Sciatic nerve (tissue), 2 donors: ENCODE measurements around the gene PARP16. TPM values are rescaled to one million over a fixed set of nuclear protein-coding genes. Genes with fewer than 3 reads are reported as not detected.

Source experiments
- ATAC-seq: fragments of 200-7000 bp; cut with Tn5 transposase; one replicate; pipeline ENCODE4 v1.9.1; 2020; ENCODE audit warnings: mild to moderate bottlenecking, moderate library complexity
- DNase-seq: peaks from one replicate; pipeline ENCODE4 v3.0.0-alpha.2; 2020; ENCODE audit warnings: low spot score
- intact Hi-C: fragments of 100-400 bp; cut with DNase I; formaldehyde crosslinking; loops from one replicate; pipeline ENCODE4 v1.14.2; 2022
- total RNA-seq: library from RNA; stranded (reverse); fragmentation: NEBNext Ultra II Directional; extraction: Animal tissue kit (Norgen Biotek cat#: 25700); gene quantifications from one replicate; pipeline ENCODE4 v1.2.1, GENCODE V29; 2021
- donor health status: DM: no; HTN: no; CAD: no.
- donor health status: DM: no; HTN: no; CAD: no.

Gene PARP16
- total RNA-seq, 1 donor from 2014 or later: 13.6 TPM

DNA sequence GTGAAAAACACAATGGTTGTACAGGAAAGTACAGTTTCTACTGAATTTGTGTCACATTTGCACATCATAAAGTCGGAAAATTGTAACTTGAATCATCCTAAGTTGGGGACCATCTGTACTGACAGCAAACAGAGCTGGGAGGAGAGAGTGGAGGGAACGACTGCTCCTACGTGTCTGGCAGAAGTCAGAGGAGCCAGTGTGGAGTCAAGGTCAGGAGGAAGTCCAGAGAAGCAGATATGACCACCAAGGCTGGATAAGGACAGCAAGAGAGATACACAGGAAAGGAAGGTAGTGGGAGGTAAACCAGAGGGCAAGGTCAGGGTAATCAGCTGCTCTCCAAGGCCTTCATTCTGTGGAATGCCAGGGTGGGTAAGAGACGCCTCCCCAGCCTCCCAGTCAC lies 72.7 kb downstream of the PARP16 start:
- DNase-seq (no peak), ATAC-seq (no peak)
- intact Hi-C loops: no loop called here

DNA sequence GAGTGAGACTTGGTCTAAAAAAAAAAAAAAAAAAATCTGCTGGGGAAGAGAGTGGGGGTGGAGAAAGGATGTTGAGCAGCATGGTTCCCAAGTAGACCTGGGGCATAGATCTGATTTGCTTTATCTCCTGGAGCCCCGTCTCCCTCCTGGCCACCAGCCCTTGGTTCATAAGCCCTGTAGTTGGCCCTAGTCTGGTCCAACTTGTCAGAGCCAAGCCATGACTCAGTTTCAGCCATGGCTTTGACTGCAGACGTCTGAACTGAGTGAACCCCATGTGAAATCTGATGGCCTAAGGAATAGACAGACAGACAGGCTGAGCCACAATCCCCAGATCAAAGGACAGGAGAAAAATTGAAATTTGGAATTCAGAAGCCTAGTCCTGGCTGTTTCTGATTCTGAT lies 73.4 kb downstream of the PARP16 start:
- DNase-seq: no peak
- ATAC-seq: no peak
- intact Hi-C loops: no loop called here

DNA sequence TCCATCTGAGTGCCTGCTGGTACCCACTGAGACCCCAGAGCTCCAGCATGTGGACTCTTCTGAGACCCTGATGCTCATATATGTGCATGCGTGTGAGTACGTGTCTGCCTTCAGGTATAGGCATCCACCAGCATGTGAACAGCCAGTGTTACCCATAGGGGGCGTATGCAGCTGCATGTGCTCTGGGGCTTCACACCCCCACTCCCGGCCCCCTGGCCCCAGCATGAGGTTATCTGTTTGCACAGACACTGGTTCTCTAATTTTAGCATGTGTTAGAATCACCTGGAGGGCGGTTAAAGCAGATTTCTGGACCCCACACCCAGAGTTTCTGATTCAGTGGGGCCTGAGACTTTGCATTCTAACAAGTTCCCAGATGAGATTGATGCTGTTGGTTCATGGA lies 74.6 kb downstream of the PARP16 start:
- ATAC-seq (no peak), DNase-seq (no peak)
- intact Hi-C loops: no loop called here

DNA sequence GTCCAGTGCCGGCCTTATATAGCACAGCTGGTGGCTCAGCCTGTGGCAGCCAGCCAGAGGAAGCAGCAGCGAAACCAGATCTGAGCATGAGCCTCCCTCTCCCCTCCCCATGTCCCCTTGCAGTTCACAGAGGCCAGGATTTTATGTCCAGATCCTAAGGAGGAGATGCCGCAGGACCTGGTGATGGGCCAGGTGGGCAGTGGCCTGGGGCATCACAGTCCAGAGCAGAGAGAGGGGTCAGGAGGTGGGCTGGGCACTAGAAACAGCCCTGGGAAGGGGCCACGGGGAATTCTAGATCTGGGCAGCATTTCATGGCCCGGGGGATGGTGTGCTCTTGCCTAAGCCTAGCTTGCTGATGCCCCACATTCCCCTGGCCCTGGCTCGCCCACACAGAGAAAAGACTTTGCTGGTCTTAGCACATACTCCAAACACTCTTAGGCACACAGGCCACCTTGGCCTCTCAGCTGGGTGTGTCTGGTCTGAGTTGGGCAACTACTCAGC lies 75.2 kb downstream of the PARP16 start:
- intact Hi-C loops: no loop called here
- peak; percentile 77 for ATAC-seq
- DNase-seq: no peak

DNA sequence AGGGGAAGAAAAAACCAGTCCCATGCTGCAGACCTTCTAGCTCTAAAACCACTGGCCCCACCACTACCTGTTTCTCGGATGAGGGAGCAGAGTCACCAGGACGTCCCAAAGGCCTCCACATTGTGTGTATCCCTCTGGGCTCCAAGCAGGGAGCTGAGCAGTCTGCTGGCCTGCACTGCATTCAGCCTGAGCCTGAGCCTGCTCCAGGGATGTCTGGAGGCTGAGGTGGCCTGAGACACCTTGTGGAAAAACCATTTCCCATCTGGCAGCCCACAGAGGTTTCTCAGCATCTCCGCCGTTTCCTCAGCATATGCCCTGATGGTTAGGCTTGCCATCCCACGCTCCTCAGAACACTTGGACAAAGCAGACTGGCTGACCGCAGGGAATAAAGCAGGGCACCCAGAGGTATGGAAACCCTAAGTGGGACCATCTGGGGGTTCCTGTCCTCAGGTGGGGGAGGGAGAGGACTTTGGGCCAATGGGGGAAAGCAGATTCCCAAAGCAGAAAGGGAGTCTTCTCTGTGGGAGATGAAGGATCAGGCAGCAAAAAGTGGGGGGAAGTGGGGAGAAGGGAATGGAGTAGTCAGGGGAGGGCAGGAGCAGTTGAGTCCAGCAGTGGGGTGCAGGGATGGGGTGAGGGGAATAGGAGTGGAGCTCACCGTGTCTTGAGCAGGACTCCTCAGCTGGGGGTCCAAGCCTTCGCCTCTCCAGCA lies 75.8 kb downstream of the PARP16 start, which contains the start of gene CILP:
CILP (minus strand) TSS at position 704 of the 712 bp plus-strand sequence. CDS start 1,718 bp downstream, outside the sequence.
- DNase-seq (no peak), ATAC-seq (peak; percentile 42)
- intact Hi-C loops: no loop called here

DNA sequence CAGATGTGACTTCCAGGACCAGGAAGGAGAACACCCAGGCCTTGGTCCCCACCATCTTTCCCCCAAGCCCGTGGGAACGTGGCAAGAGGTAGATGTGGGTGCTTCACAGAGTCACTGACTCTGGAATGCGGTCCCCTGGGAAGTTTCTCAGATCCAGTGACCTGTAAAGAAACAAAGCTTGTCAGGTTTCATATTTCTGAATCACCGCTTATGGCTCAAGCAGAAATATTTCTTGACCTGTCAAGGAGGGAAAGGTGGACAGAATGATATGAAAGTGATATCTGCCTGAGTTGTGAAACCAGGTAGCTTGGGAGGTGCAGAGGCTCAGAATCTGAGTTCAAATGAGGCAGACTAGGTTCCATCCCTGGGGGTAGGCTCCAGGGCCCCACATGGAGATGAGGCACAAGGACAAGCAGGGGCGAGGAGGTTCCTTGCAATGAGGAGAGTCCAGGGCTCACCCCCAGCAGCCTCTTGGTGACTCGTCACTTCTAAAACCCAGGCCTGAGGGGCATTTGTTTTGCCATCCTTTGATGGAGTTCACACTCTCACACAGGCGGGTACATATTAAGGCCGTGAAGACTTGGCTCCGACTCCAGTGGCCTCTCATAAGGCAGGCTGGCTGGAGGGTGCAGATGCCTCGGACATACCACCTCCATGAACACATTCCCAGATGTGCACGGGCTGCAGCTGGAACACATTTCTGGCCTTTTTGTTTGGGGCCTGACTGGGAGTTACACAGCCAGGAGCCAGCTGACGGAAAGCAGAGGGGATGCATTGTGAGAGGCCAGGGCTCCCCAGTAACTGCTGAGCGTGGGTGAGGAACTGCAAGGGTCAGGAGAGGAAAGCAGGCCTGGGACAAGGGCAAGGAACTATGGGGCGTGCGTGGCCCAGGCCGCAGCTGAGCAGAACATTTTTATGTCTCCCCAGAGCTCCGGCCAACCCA lies 76.7 kb downstream of the PARP16 start:
- intact Hi-C loops: loop anchor here (10.0 kb wide), 1 partner anchor 55 kb away; no protein-coding TSS in a partner anchor
- DNase-seq (no peak), ATAC-seq (peak; percentile 72)

DNA sequence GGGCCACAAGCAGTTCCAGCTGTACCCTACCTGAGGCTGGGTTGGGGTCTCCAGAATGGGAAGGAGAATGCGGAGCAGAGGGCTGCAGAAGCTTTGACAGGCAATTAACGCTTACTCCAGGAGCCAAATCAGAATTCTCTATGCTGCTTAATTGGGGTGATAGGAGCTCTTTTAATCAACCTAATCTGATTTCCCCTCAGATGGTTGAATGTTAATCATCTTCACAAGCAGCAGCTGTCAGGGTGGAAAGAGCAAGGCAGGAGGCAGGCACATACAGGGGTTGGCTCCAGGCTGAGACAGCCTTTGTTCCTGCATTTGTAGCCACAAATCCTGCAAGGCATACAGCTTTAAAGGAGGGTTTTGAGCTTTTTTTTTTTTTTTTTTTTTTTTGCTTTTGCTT lies 78.0 kb downstream of the PARP16 start:
- no peak for DNase-seq
- intact Hi-C loops: loop anchor here (10.0 kb wide), 1 partner anchor 56 kb away; no protein-coding TSS in a partner anchor
- ATAC-seq: no peak

Other genes with a start within 250 kb of the PARP16 start
- 0.53 TPM for gene SLC51B, start 241.5 kb downstream of the PARP16 start, total RNA-seq
- 23.0 TPM for gene RASL12, start 218.9 kb downstream of the PARP16 start, total RNA-seq
- gene KBTBD13, start 210.1 kb downstream of the PARP16 start, total RNA-seq: 0.27 TPM
- gene UBAP1L, start 171.7 kb downstream of the PARP16 start, total RNA-seq: 13.4 TPM
- 29.6 TPM for gene PDCD7, start 153.1 kb downstream of the PARP16 start, total RNA-seq
- gene CLPX, start 101.5 kb downstream of the PARP16 start, total RNA-seq: 49.8 TPM
- 37.9 TPM for gene CILP, start 75.4 kb downstream of the PARP16 start, total RNA-seq
- gene RNU5A-1, start 9.2 kb upstream of the PARP16 start, total RNA-seq: not detected
- 44.7 TPM for gene RNU5B-1, start 17.8 kb upstream of the PARP16 start, total RNA-seq
- gene IGDCC3, start 91.1 kb upstream of the PARP16 start, total RNA-seq: not detected
- 3.2 TPM for gene IGDCC4, start 136.1 kb upstream of the PARP16 start, total RNA-seq
- gene DPP8, start 230.8 kb upstream of the PARP16 start, total RNA-seq: 39.4 TPM
- gene HACD3, start 243.6 kb upstream of the PARP16 start, total RNA-seq: 45.4 TPM